ENCODE measurements around the gene CGB3.
A peak's percentile ranks its signal among the peaks of the same experiment; 100 is the strongest.
"Not testable (repeated sequence)": the region's sequence is repeated elsewhere in the genome, so short reads cannot be mapped to it uniquely, and the experiment has no call there.

CGB3 gene

GRCh38 chr19:49036815-49037214, 12.7 kb upstream of the CGB3 start, which contains the start of gene CGB1:
Gene CGB1 (minus strand): TSS chr19:49036895. CDS start chr19:49036711, 184 bp downstream.
- not testable (repeated sequence) for H3K4me1 ChIP-seq (ENCODE audit: control insufficient read depth, insufficient read depth, low read length); H3K4me3 ChIP-seq (ENCODE audit: low read length); H3K27ac ChIP-seq (ENCODE audit: low read depth, low read length); H3K27me3 ChIP-seq (ENCODE audit: control insufficient read depth, insufficient read depth, low read length); H3K9ac ChIP-seq (ENCODE audit: low read length); H3K36me3 ChIP-seq (ENCODE audit: control insufficient read depth, insufficient read depth, low read length)

GRCh38 chr19:49031642-49032301, 7.6 kb upstream of the CGB3 start, which contains the start of gene CGB2:
Gene CGB2 (plus strand): TSS chr19:49031890. CDS start chr19:49032096, 206 bp downstream.
- H3K4me3 ChIP-seq (ENCODE audit: low read length); H3K9ac ChIP-seq (ENCODE audit: low read length); H3K27ac ChIP-seq (ENCODE audit: low read depth, low read length); H3K27me3 ChIP-seq (ENCODE audit: control insufficient read depth, insufficient read depth, low read length); H3K36me3 ChIP-seq (ENCODE audit: control insufficient read depth, insufficient read depth, low read length); H3K4me1 ChIP-seq (ENCODE audit: control insufficient read depth, insufficient read depth, low read length): not testable (repeated sequence)

GRCh38 chr19:49030323-49030722, 6.2 kb upstream of the CGB3 start:
- not testable (repeated sequence) for H3K27me3 ChIP-seq (ENCODE audit: control insufficient read depth, insufficient read depth, low read length)

GRCh38 chr19:49029749-49030148, 5.6 kb upstream of the CGB3 start:
- H3K27me3 ChIP-seq (ENCODE audit: control insufficient read depth, insufficient read depth, low read length); H3K4me1 ChIP-seq (ENCODE audit: control insufficient read depth, insufficient read depth, low read length); H3K27ac ChIP-seq (ENCODE audit: low read depth, low read length); H3K36me3 ChIP-seq (ENCODE audit: control insufficient read depth, insufficient read depth, low read length); H3K9ac ChIP-seq (ENCODE audit: low read length); H3K4me3 ChIP-seq (ENCODE audit: low read length): not testable (repeated sequence)

More at GRCh38 chr19:49030323-49030722, 6.2 kb upstream of the CGB3 start:
- not testable (repeated sequence) for H3K36me3 ChIP-seq (ENCODE audit: control insufficient read depth, insufficient read depth, low read length); H3K9ac ChIP-seq (ENCODE audit: low read length); H3K27ac ChIP-seq (ENCODE audit: low read depth, low read length); H3K4me1 ChIP-seq (ENCODE audit: control insufficient read depth, insufficient read depth, low read length); H3K4me3 ChIP-seq (ENCODE audit: low read length)

- H3K4me3 ChIP-seq (ENCODE audit: low read length); H3K27ac ChIP-seq (ENCODE audit: low read depth, low read length); H3K36me3 ChIP-seq (ENCODE audit: control insufficient read depth, insufficient read depth, low read length); H3K4me1 ChIP-seq (ENCODE audit: control insufficient read depth, insufficient read depth, low read length); H3K27me3 ChIP-seq (ENCODE audit: control insufficient read depth, insufficient read depth, low read length); H3K9ac ChIP-seq (ENCODE audit: low read length): not testable (repeated sequence)
Measured at GRCh38 chr19:49028686-49029085, 4.6 kb upstream of the CGB3 start.

- not testable (repeated sequence) for H3K4me3 ChIP-seq (ENCODE audit: low read length); H3K9ac ChIP-seq (ENCODE audit: low read length); H3K36me3 ChIP-seq (ENCODE audit: control insufficient read depth, insufficient read depth, low read length); H3K4me1 ChIP-seq (ENCODE audit: control insufficient read depth, insufficient read depth, low read length); H3K27ac ChIP-seq (ENCODE audit: low read depth, low read length); H3K27me3 ChIP-seq (ENCODE audit: control insufficient read depth, insufficient read depth, low read length)
Measured at GRCh38 chr19:49025599-49025998, 1.5 kb upstream of the CGB3 start.

GRCh38 chr19:49025088-49025487, 955 bp upstream of the CGB3 start:
- H3K4me3 ChIP-seq (ENCODE audit: low read length) = not testable (repeated sequence)

GRCh38 chr19:49022116-49022515, 2.0 kb downstream of the CGB3 start:
- Histone ChIP-seq H3K36me3 (ENCODE audit: control insufficient read depth, insufficient read depth, low read length) (no peaks in the 10 kb centered on the region), H3K27ac (ENCODE audit: low read depth, low read length) (no peak overlapping the region), H3K4me1 (ENCODE audit: control insufficient read depth, insufficient read depth, low read length) (peaks cover 2% of the 10 kb centered on the region), H3K4me3 (ENCODE audit: low read length) (no peak overlapping the region), H3K9ac (ENCODE audit: low read length) (no peak overlapping the region), H3K27me3 (ENCODE audit: control insufficient read depth, insufficient read depth, low read length) (peaks cover 16% of the 10 kb centered on the region)

More at GRCh38 chr19:49025088-49025487, 955 bp upstream of the CGB3 start:
- H3K4me1 ChIP-seq (ENCODE audit: control insufficient read depth, insufficient read depth, low read length); H3K9ac ChIP-seq (ENCODE audit: low read length); H3K27ac ChIP-seq (ENCODE audit: low read depth, low read length); H3K36me3 ChIP-seq (ENCODE audit: control insufficient read depth, insufficient read depth, low read length); H3K27me3 ChIP-seq (ENCODE audit: control insufficient read depth, insufficient read depth, low read length): not testable (repeated sequence)

GRCh38 chr19:49020931-49021895, 2.9 kb downstream of the CGB3 start:
- no peak overlapping the region for H3K27ac ChIP-seq (ENCODE audit: low read depth, low read length)
- no peaks in the 10 kb centered on the region for H3K36me3 ChIP-seq (ENCODE audit: control insufficient read depth, insufficient read depth, low read length)
- H3K4me1 ChIP-seq (ENCODE audit: control insufficient read depth, insufficient read depth, low read length) = peaks cover 2% of the 10 kb centered on the region
- no peak overlapping the region for H3K4me3 ChIP-seq (ENCODE audit: low read length)
- no peak overlapping the region for H3K9ac ChIP-seq (ENCODE audit: low read length)
- H3K27me3 ChIP-seq (ENCODE audit: control insufficient read depth, insufficient read depth, low read length) = peaks cover 16% of the 10 kb centered on the region

- Histone ChIP-seq H3K9ac (ENCODE audit: low read length) (no peak overlapping the region), H3K27ac (ENCODE audit: low read depth, low read length) (no peak overlapping the region), H3K36me3 (ENCODE audit: control insufficient read depth, insufficient read depth, low read length) (peaks cover 3% of the 10 kb centered on the region), H3K4me1 (ENCODE audit: control insufficient read depth, insufficient read depth, low read length) (peaks cover 2% of the 10 kb centered on the region), H3K27me3 (ENCODE audit: control insufficient read depth, insufficient read depth, low read length) (peaks cover 16% of the 10 kb centered on the region), H3K4me3 (ENCODE audit: low read length) (no peak overlapping the region)
Measured at GRCh38 chr19:49020342-49020741, 3.8 kb downstream of the CGB3 start.

GRCh38 chr19:49019242-49019932, 4.7 kb downstream of the CGB3 start:
- Histone ChIP-seq H3K27ac (ENCODE audit: low read depth, low read length) (no peak overlapping the region), H3K36me3 (ENCODE audit: control insufficient read depth, insufficient read depth, low read length) (peaks cover 10% of the 10 kb centered on the region), H3K27me3 (ENCODE audit: control insufficient read depth, insufficient read depth, low read length) (peaks cover 16% of the 10 kb centered on the region), H3K9ac (ENCODE audit: low read length) (no peak overlapping the region), H3K4me3 (ENCODE audit: low read length) (peak overlapping the region; percentile 61), H3K4me1 (ENCODE audit: control insufficient read depth, insufficient read depth, low read length) (peaks cover 2% of the 10 kb centered on the region)

Measured in rectal smooth muscle tissue (tissue), 1 donor.